HepG2 (cell line): Measurements from ENCODE around the gene NUP62. TPM values are rescaled to one million over a fixed set of nuclear protein-coding genes. Genes with fewer than 3 reads are reported as not detected.

Experiments used
- ATF7-NPFF ChIP-seq: sonication (generic); formaldehyde crosslinking; IDR thresholded peaks from 2 replicates; pipeline ENCODE4 v1.8.1; 2023; ENCODE audit warnings: mild to moderate bottlenecking, low read depth, missing genetic modification reagents, moderate library complexity
- ETV5 ChIP-seq: IDR thresholded peaks from 2 replicates; pipeline ENCODE4 v1.6.1; 2018; ENCODE audit warnings: missing biosample characterization, missing genetic modification reagents, inconsistent platforms, borderline replicate concordance
- FOXM1 ChIP-seq: sonication (generic); formaldehyde crosslinking; IDR thresholded peaks from 2 replicates; pipeline ENCODE4 v1.5.0; 2020; ENCODE audit warnings: missing genetic modification reagents
- GATAD1 ChIP-seq: IDR thresholded peaks from 2 replicates; pipeline ENCODE4 v1.6.1; 2016; ENCODE audit warnings: missing genetic modification reagents, missing compliant biosample characterization
- POGZ ChIP-seq: sonication (generic); formaldehyde crosslinking; IDR thresholded peaks from 2 replicates; pipeline ENCODE4 v1.4.0; 2020; ENCODE audit warnings: mild to moderate bottlenecking, missing genetic modification reagents
- PRDM10 ChIP-seq: sonication (generic); formaldehyde crosslinking; IDR thresholded peaks from 2 replicates; pipeline ENCODE4 v1.4.0; 2020; ENCODE audit warnings: low read depth, missing genetic modification reagents
- TBP ChIP-seq: sonication (generic); formaldehyde crosslinking; IDR thresholded peaks from 2 replicates; pipeline ENCODE4 v1.5.0; 2020; ENCODE audit warnings: missing genetic modification reagents
- TEF ChIP-seq: sonication (generic); formaldehyde crosslinking; IDR thresholded peaks from 2 replicates; pipeline ENCODE4 v1.5.0; 2020; ENCODE audit warnings: missing genetic modification reagents
- ZFY ChIP-seq: sonication (generic); formaldehyde crosslinking; IDR thresholded peaks from 2 replicates; pipeline ENCODE4 v1.4.0; 2020; ENCODE audit warnings: missing genetic modification reagents
- ZNF10 ChIP-seq: sonication (generic); formaldehyde crosslinking; IDR thresholded peaks from 2 replicates; pipeline ENCODE4 v1.4.0; 2020; ENCODE audit warnings: mild to moderate bottlenecking, low read depth, missing genetic modification reagents, borderline replicate concordance
- ZNF142 ChIP-seq: sonication (generic); formaldehyde crosslinking; IDR thresholded peaks from 2 replicates; pipeline ENCODE4 v1.4.0; 2020; ENCODE audit warnings: missing genetic modification reagents
- ZNF619 ChIP-seq: sonication (generic); formaldehyde crosslinking; IDR thresholded peaks from 2 replicates; pipeline ENCODE4 v1.4.0; 2020; ENCODE audit warnings: mild to moderate bottlenecking, missing genetic modification reagents
- ZNF670 ChIP-seq: sonication (generic); formaldehyde crosslinking; IDR thresholded peaks from 2 replicates; pipeline ENCODE4 v1.8.0; 2022; ENCODE audit warnings: mild to moderate bottlenecking, missing genetic modification reagents, borderline replicate concordance
- ZXDC ChIP-seq: sonication (generic); formaldehyde crosslinking; IDR thresholded peaks from 2 replicates; pipeline ENCODE4 v1.5.0; 2020; ENCODE audit warnings: mild to moderate bottlenecking, missing genetic modification reagents
- polyA plus RNA-seq, 8 experiments: library from polyadenylated mRNA; depleted of rRNA in 3 of 8; stranded (reverse) in 7 of 8; unstranded in 1 of 8; fragments of >200 nt; fragmentation: Illumina TruSeq in 4 of 8; extraction: Trizol in 4 of 8; gene quantifications; 2 replicates each; pipeline versions ENCODE4 v1.2.1 to v1.2.3, GENCODE V29; 2011 to 2016; ENCODE audit warnings: low read depth in 4 of 8, missing spikeins in 1 of 8, mixed read lengths in 1 of 8; ENCODE audit not compliant: insufficient read depth in 1 of 8
- total RNA-seq, 5 experiments: library from RNA; depleted of rRNA; stranded (reverse); fragments of >200 nt; fragmentation: Illumina TruSeq; extraction: Trizol; gene quantifications; 2 replicates each; pipeline ENCODE4 v1.2.3, GENCODE V29; 2016; ENCODE audit warnings: low read depth in 1 of 5

NUP62 gene
- total and polyA plus RNA-seq, 2 of the 13 experiments (the other 11 are each of a cell fraction or from before 2014, with no cell fraction given): 16.5 to 41.5 TPM

- TF ChIP-seq ZXDC (peak; percentile 93; the same call in 1 of the 2 replicates), ZNF142 (CRISPR knock-in tag) (peak; percentile 88; the same call in 1 of the 2 replicates), ZNF670 (CRISPR knock-in tag) (peak; percentile 92), ATF7-NPFF (no peak; the same call in 1 of the 2 replicates), TBP (no peak), GATAD1 (CRISPR knock-in tag) (peak; percentile 92), ZNF619 (CRISPR knock-in tag) (no peak; the same call in 1 of the 2 replicates), PRDM10 (CRISPR knock-in tag) (0 out of 2 replicates have a peak, but pooled peaks have one; percentile 35), ETV5 (no peak; the same call in 1 of the 2 replicates), ZNF10 (CRISPR knock-in tag) (no peak), TEF (CRISPR knock-in tag) (no peak), FOXM1 (CRISPR knock-in tag) (no peak), POGZ (0 out of 2 replicates have a peak, but pooled peaks have one; percentile 15), ZFY (CRISPR knock-in tag) (peak; percentile 86)
Observed at GRCh38 chr19:49929121-49929610, at the start of gene NUP62, which contains the start of gene ATF5 (continued).
